Superior temporal gyrus (tissue), 1 donor: Measurements from ENCODE around the gene CCSER1.

Experiments used
- DNase-seq: peaks from one replicate; pipeline ENCODE4 v3.0.0-alpha.2; 2016; ENCODE audit errors: extremely low spot score

Gene CCSER1

DNA sequence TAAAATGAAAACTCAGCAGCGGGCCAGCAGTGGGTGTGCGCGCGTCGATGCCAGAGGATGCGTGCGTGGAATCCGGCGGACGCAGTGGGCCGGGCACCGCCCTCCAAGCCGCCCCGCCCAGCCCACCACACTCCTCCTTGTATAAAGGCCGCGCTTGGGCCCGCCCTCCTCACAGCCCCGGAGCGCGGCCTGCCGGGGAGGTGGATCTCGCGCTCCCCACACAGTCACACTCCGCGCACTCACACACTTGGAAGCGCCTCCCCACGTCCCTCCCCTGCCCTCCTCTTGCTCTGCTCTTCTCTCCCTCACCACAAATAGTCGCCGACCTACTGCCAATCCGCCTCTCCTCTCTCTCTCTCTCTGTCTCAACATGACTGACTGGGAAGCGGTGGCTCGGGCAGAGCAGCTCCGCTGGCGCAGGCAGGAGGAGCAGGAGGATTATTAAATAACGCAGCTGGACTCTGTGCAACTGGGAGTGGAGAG lies at the start of gene CCSER1:
TSS of gene CCSER1 (plus strand) at position 172 of the 483 bp plus-strand sequence.
- DNase-seq = no peak

DNA sequence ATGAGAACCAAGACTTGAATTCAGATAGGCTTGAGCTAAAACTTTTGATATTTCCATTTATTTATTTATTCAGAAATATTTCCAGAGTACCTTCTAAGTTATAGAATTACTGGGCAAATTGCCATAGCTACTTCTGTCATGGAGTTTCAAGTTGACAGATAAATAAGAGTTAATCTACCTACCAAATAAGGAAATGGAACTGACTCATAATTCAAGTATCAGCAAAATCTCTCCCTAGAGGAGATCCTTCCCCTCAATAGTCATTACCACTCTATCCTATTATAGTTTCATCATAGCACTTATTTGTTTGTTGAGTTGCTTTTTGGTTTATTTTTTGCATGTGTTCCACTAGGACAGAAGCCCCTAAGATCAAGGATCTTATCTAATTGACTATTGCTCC lies 48.8 kb upstream of the CCSER1 start:
- DNase-seq = no peak

DNA sequence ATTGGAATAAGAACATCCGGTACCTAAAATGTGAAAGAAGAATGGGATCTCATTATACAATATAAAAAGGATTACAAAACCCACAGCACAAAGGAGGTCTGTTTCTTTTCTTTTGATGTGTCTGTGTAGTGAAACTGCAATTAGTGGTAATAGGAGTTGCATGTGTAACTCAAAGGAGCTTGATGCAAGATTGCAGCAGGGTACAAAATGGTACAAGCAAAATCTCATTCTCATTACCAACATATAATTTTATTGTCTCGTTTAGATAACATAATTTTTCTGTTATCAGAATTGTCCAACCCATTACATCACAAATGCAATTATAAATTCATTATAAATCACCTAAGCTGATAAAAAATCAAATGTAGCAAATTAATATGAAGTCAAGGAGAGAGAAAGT lies 47.1 kb upstream of the CCSER1 start:
- no peak for DNase-seq

DNA sequence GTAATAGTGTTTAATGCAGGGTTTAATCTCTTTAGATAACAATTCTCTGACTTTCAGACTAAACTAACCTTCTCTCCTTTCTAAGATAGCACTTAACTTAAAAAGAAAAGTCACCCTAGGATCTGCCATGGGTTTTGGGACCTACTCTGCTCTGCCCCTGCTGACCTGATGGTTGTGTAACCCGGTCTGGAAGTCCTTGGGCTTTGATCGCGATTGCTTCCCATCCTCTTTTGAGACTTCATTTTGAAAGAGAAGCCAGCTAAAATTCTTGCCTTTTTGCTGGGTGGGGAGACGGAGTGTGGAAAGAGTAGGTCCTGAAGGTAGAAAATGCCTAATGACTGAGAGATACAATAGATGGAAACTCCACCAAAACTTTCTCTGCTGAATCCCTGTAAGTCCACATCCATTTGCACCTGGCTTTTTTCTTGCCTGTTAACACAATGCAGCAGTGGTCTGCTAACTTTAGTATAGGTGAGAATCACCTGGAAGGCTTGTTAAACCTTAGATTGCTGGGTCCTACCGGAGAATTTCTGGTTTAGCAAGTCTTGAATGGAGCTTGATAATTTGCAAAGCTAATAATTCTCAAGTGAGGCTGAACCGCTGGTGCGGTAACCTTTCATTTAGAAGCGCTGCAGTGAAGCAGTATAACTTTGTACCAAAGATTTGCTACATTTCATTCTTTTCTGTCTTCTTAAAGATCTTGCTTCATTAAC lies 45.6 kb upstream of the CCSER1 start:
- DNase-seq = no peak

DNA sequence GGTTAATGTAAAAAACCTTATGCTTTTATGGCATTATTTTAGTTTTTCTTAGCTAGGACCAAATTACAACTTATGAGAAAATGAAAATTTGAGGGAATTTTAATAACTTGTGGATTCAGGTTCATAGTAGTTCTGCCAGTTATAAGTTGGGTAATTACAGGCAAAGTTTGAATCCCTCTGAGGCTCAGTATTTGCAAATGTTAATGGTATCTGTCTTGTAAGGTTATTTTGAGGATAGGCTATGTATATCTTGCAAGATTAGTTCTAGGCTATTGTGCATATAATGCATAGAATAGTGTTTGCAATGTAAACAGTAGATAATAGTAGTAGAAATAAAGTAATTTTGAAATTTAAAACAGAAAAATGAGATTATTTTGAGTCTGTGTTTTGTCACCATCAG lies 44.7 kb upstream of the CCSER1 start:
- DNase-seq = no peak

DNA sequence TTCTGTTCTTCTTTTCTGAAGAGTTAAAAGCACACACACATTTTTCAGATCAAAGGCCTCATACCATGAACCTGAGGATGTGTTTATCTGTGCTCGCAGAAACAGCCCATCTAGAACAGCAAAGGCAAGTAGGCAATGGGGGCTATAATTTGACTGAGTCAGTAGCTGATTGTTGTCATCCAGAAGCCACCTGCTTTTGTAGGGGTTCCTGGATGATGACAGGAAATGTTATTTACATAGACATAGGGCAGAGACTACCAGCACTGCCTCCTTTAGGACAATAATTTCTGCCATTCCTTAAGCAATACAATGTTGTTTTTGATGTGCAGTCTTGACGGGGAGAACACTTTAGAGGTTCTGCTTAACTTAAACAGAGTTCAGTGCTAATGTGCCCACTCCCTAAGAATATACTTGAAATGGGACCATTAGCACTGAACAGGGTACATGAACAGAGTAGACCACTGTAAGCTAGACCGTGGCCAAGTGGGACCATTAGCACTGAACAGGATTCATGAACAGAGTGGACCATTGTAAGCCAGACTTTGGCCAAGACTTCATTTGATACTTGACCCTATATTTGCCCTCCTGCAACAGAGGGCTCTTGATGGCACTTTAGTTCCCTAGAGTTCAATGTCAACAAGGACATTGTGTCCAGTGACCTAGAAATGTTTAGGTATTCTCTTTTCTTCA lies 42.8 kb upstream of the CCSER1 start:
- no peak for DNase-seq

DNA sequence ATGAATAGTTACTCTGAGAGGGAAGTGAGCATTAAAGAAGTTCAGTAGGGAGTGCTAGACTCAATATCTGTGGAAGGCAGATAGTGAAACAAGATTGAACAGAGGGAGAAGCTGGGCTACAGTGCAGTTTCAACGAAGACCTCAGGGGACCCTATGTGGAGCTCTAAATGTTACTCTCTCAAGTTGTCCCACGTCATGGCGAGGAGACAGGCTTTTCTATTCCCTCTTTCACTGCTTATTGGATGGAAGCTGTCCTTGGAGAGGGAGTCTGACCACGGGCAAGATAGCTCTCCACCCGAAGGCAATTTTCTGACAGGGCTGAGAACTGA lies 42.3 kb upstream of the CCSER1 start:
- no peak for DNase-seq

DNA sequence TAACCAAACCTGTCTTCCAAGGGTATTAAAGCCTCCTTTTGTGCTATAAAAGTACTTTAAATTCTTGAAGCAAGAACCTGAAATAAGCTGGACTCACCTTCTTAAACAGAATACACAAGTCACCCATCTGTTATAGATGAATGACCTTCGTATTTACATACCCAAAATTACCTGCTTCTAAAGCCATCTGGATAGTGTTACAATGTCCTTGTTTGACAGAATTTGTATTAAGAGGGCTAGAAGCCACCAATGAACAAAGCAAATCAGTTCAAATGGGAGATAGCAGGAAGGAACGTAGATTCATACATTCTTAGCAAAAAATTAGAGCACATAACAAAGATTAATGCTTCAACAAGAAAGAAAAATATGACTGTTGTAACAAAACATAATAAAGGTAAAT lies 33.7 kb upstream of the CCSER1 start:
- DNase-seq = no peak

DNA sequence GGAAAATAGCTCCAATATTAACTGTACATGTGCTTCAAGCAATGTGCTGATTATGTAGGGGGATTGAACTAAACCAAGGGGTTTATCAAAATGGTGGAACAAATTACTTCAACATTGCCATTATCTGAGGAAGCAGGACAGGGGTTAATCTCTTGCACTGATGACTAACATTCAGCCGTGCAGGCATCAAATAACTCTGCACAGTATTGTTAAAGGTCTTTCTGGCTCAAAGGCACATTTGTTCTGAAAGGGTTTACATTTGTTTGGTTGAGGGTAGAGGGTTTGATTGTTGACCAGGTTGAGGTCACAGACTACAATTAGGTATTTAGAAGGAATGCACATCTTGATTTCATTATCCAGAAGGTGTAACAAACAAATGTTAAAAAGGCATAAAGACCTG lies 32.2 kb upstream of the CCSER1 start:
- no peak for DNase-seq

DNA sequence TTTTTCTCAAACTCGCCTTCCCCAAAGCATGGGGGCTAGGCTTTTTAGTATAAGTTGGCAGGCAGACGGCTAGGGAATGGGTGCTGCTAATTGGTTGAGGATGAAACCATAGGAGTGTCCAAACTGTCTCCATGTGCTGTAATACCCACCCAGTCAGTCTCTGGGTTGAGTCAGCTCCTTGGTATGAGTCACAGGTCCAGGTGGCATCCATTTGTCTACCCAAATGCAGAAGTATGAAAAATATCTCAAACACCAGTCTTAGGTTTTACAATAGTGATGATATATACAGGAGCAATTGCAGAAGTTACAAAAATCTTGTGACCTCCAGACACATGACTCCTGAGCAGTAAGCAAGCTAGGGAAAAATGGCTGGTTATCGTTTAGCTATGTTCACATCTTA lies 27.4 kb upstream of the CCSER1 start:
- DNase-seq = no peak

DNA sequence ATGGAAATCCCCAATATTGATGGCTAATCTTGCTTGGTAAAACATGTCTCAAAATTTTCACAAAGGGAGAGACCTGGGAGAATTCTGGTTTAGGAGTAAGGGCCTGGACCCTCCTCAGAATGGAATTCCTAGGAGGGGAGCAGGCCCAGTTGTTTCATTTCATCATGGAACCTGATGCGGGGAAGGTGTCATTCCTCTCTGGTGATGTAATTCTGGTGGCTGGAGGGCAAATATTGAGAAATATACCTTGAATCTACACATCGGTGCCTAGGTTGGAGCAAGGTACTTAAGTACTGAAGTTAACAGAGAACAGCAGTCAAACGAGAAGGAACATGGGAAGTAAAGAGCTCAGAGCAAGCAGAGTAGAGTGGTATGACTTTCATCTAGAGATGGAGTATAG lies 23.2 kb upstream of the CCSER1 start:
- DNase-seq = no peak

DNA sequence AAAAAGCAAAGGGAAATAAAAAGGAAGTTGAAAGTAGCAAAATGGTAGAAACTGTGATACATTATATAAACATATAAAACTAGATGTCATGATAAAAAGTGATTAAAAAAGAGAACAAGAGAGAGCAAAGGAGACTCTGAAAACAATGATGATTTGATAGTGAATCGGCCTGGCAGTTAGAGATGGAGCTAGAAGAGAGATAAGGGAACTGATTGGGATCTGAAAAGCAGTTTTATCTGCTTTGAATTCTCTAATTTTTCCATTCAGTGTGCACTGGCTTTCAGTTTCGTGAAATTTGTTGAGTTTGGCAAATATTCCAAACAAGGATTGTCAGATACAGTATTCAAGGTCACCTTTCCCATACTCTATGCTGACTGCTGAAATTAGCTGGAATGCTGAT lies 21.9 kb upstream of the CCSER1 start:
- DNase-seq = no peak

DNA sequence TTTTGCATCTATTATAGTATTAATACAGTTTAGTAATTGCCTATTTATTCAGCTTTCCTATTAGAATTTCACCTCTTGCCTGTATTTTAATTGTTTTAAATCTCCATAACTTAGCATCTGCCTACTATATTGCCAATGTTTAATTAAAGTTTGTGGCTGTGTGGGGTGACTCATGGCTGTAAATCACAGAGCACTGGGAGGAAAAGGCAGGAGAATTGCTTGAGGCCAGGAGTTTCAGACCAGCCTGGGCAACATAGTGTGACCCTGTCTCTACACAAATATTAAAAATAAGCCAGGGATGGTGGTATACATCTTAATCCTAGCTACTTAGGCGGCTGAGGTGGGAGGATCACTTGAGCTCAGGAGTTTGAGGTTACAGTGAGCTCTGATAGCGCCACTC lies 14.5 kb upstream of the CCSER1 start:
- DNase-seq = no peak

DNA sequence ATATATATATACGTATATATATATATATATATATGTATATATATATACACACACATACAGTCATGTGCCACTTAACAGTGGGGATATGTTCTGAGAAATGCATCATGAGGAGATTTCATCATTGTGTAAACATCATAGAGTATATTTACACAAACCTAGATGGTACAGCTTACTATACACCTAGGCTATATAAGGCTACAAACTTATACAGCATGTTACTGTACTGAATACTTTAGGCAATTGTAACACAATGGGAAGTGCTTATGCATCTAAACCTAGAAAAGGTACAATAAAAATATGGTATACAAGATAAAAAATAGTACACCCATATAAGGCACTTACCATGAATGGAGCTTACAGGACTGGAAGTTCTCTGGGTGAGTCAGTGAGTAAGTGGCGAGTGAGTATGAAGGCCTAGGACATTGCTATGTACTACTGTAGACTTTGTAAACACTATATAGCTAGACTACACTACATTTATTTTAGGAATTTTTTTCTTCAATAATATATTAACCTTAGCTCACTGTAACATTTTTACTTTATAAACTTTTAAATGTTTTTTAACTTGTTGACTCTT lies 13.2 kb upstream of the CCSER1 start:
- no peak for DNase-seq

DNA sequence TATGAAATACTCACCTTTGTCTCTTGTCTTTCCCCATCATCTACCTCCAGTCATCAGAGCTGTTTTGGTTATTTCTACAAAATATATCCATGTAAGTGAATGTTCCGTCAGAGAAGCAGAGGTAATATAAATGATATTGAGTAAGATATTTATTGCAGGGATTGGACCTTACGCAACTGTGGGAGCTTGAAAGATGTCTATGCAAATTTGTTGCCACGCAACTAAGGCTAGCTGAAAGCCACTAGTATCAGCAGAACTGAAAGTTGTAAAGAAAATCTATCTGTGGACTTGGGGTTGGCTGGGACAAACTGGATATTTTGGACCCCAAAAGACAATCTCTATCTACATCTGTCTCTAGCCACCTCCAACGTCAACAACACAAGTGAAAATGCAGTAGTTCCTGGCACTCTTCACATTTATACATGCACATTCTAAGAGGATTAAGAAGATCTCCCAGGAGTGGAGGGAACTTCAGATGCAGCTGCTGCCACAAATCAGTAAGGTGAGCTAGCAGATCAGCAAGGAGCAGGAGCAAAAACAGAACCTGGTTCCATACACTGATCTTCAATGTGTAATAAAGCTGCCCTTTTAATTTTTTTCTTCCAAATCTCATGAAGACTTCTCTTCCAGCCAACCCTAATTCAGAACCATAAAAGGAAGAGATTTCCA lies 8.5 kb upstream of the CCSER1 start:
- DNase-seq = no peak

DNA sequence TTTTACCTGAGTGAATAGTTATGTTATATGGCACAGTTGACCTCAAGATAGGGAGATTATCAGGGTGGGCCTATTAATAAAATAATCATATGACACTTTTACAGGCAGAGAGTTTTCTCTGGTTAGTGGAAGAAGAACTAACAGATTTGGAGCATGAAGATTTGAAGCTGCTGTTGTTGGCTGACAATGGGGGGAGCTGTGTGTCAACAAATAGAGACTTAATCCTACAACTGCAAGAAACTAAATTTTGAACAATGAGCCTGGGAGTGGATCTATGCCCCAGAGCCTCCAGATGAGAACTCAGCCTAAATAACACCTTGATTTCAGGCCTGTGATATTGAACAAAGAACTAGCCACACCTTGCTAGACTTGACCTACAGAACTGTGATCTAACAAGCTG lies 7.2 kb upstream of the CCSER1 start:
- DNase-seq = no peak

DNA sequence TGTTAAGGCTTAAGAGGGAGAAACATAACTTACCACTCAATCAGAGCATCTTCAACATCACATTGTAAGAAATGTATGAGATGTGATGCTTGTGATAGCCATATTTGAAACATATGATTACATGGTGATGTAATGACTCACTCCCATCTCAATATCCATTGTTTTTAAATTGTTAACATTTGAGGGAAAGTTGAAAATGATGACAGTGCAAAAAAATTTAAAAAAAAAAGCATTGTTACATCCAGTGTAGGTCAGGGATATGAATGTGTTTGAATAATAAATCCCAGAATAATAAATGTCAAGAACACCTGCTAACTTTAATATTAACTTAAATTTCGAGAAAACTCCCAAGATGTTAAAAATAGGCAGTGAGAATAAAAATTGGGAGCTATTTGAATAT lies 6.4 kb upstream of the CCSER1 start:
- no peak for DNase-seq

DNA sequence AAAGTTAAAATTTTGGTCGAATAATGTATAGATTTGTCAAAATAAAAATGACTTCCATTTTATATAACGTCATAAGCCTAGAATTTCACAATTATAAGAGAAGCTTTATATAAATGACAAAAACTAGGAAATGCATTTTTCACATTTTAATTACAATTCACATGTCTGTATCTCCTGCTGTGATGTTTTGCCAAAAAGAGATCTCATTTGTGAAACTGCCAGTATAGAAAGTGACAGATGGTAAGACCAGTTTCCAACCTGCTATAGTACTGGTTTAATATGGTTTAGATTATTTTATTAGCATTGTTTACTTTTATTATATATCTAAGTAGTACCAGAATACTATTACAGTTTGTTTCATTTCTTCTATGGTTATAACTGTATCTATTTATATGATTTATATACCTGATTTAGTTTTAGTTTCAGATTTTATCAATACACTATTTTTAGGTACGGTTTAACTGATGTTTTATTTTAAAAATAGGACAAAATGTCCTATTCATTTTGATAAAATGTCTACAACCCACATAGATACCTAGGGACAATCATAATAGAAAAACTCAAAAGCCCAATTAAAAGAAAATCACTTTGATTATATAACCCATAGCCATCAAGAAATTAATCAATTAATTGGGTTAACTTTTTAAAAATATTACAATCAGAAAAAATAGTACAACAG lies 5.4 kb upstream of the CCSER1 start:
- DNase-seq = no peak

DNA sequence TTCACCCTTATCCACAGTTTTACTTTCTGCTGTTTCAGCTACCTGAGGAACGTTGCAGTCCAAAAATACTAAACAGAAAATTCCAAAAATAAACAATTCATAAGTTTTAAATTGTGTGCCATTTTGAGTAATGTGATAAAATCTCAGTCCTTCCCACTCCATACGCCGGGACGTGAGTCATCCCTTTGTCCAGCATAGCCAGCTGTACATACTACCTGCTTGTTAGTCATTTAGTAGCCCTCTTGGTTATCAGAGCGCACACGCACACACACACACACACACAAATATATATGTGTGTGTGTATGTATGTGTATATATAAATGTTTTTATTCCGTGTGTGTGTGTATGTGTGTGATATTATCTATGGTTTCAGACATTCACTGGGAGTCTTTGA lies 4.8 kb upstream of the CCSER1 start:
- DNase-seq = no peak

DNA sequence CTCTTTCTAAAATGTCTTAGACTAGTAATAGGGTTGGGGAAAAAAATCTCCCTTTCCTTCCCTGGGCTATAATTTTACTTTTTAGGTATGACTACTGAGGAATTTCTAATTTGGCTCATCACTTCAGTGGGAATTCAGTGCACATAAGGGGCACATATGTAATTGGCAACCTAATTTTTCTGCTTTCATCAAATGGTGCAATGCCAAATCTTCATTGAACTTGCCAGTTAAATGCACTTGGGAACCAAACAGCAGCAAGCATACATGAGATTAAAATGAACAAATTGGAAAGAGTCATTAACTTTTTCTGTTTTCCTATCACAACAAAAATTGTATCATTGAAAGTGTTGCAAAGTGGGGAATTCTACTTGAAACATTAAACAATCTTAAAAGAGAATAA lies 2.9 kb upstream of the CCSER1 start:
- no peak for DNase-seq

DNA sequence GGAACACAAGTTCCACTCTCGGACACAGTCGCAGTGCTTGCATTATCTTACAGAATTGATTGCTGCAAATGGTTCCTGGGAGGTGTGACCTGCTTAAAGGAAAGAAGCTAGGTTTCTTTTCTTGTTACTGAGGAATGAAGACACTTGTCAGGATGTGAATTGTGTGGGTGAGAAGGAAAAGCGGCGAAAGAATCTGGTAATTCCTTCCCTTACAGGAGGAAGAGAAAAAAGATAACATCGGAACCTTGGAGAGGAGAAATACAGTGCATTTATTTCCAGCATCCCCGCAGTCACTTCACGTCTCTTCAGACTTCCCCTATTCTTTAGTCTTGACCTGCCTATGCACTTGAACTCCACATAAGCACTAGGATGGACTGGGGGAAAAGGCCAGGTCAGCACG lies 389 bp upstream of the CCSER1 start:
- peak; percentile 48 for DNase-seq

DNA sequence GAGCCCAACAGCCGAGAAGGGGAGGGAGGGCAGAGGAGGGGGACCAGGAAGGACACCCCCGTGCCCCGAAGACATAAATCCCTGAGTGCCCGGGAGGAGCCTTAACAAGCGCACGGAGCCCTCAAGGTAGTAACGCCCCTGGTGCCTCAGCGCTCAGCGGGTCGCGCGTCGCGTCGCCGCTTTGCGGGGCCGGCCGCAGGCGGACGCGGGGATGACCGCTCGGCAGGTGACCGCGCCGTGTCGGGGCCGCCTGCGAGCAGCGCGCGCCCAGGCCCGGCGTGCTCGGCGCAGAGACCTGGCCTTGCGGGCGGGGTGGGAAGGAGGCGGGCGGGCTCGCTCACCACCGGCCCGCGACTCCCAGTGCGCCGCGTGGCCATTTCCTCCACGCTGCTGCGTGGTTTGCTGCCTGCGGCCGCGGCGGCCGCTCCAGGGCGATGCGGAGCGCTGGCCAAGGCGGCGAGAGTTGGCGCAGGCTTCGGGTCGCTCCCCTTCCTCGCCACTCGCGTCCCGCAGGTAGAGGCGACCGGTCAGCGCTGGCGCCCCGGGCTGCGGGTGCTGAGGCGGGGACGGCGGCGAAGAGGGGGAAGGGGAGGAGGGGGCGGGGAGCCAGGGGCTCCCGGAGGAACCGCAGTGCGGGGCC lies 632 bp downstream of the CCSER1 start:
- DNase-seq = no peak
